AG09309 (cell line): ENCODE results near the gene ZNF576.
A peak's percentile ranks its signal among the peaks of the same experiment; 100 is the strongest.

Experiments used
- DNase-seq: peaks from one replicate; pipeline ENCODE4 v3.0.0-alpha.2; 2010; ENCODE audit warnings: low read depth
- H3K4me3 ChIP-seq: 2 replicates; pipeline ENCODE4 v1.5.1; 2011; ENCODE audit warnings: mild to moderate bottlenecking, low read depth, low read length, moderate library complexity; ENCODE audit not compliant: control insufficient read depth
- TF ChIP-seq, protein P1 (sequence below): IDR thresholded peaks from 2 replicates; pipeline ENCODE4 v1.5.1; 2011; ENCODE audit warnings: mild to moderate bottlenecking, low read depth, low read length, inconsistent platforms; ENCODE audit not compliant: insufficient read depth, control insufficient read depth; ENCODE audit errors: missing control alignments

Gene ZNF576

DNA sequence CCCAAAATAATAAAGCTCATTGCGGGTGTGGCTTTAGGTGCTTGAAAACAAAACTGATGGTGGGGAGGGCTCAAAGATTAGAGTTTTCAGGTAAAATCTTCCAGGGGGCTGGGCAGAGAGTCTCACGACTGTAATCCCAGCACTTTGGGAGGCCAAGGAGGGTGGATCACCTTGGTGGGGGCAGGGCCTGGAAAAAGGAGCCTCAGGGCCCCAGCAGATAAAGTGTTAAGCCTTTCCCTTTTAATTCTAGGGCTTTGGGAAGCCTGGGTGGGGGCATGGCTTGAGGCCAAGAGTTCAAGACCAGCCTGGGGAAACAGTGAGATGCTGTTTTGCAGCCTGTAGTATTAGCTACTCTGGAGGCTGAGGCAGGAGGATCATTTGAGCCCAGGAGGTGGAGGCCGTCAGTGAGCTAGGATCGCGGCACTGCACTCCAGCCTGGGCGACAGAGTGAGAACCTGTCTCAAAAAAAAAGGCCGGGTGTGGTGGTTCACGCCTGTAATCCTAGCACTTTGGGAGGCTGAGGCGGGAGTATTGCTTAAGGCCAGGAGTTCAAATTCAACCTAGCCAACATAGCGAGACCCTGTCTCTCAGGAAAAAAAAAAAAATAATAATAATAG, 2.2 kb upstream of the ZNF576 start:
- no peak for DNase-seq
- TF ChIP-seq, protein P1, sequence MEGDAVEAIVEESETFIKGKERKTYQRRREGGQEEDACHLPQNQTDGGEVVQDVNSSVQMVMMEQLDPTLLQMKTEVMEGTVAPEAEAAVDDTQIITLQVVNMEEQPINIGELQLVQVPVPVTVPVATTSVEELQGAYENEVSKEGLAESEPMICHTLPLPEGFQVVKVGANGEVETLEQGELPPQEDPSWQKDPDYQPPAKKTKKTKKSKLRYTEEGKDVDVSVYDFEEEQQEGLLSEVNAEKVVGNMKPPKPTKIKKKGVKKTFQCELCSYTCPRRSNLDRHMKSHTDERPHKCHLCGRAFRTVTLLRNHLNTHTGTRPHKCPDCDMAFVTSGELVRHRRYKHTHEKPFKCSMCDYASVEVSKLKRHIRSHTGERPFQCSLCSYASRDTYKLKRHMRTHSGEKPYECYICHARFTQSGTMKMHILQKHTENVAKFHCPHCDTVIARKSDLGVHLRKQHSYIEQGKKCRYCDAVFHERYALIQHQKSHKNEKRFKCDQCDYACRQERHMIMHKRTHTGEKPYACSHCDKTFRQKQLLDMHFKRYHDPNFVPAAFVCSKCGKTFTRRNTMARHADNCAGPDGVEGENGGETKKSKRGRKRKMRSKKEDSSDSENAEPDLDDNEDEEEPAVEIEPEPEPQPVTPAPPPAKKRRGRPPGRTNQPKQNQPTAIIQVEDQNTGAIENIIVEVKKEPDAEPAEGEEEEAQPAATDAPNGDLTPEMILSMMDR, result no peak
- H3K4me3 ChIP-seq, result peak overlapping the region; percentile 74

- DNase-seq, result no peak
- TF ChIP-seq, protein P1, result peak; percentile 93
- H3K4me3 ChIP-seq, result peak overlapping the region; percentile 74
Observed at GRCh38 chr19:43594710-43595604, 1.4 kb upstream of the ZNF576 start.

- H3K4me3 ChIP-seq, result peak overlapping the region; percentile 74
- TF ChIP-seq, protein P1, result no peak
- DNase-seq, result no peak
Observed at GRCh38 chr19:43595605-43595998, 793 bp upstream of the ZNF576 start.

GRCh38 chr19:43596842-43597461, 557 bp downstream of the ZNF576 start:
- no peak for DNase-seq
- TF ChIP-seq, protein P1, result no peak
- H3K4me3 ChIP-seq, result peak overlapping the region; percentile 69

DNA sequence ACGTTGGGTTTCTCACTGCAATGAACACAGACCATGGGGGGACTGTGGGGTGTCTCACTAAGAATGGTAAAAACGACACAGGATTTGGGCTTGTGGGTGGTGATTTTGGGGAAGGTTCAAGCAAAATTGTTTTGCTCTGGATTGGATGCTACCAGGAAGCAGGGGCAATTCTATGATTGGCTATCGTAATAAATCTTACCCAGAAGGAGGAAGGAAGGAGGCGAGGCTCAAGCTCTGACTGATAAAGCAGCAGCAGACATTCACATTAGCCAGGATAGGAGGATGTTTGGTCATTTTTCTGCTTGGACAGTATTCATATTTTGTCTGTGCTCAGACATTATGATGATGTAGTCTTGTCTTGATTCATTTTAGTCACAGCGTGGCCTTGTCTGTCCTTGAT, 1.5 kb downstream of the ZNF576 start:
- TF ChIP-seq, protein P1, result no peak
- H3K4me3 ChIP-seq, result 0 out of 2 replicates have a peak overlapping the region, but pooled peaks have one; percentile 9
- DNase-seq, result no peak

GRCh38 chr19:43598445-43599240, 2.2 kb downstream of the ZNF576 start:
- no peak for DNase-seq
- no peak overlapping the region for H3K4me3 ChIP-seq
- TF ChIP-seq, protein P1, result no peak
